Liver (tissue), 9 donors: Measurements from ENCODE around the gene TMEM238L. TPM values are rescaled to one million over a fixed set of nuclear protein-coding genes. Genes with fewer than 3 reads are reported as not detected.

ENCODE experiments used
- DNase-seq: peaks from one replicate; pipeline ENCODE4 v3.0.0-alpha.2; 2017; ENCODE audit warnings: low spot score
- H3K27ac ChIP-seq, 2 donors: one replicate each; pipeline ENCODE4 v1.7.0; 2013; ENCODE audit warnings: inconsistent platforms in 2 of 2, low read length in 2 of 2, control low read depth in 1 of 2, low read depth in 1 of 2, mild to moderate bottlenecking in 1 of 2
- H3K27me3 ChIP-seq, 4 donors: one replicate each; pipeline versions ENCODE4 v1.6.1 to v1.7.0; 2013; ENCODE audit warnings: low read length in 3 of 4, inconsistent platforms in 1 of 4, mild to moderate bottlenecking in 1 of 4, moderate library complexity in 1 of 4; ENCODE audit not compliant: control insufficient read depth in 4 of 4, insufficient read depth in 4 of 4
- H3K36me3 ChIP-seq, 4 donors: one replicate each; pipeline versions ENCODE4 v1.6.1 to v1.7.0; 2013; ENCODE audit warnings: low read length in 3 of 4, mild to moderate bottlenecking in 3 of 4, low read depth in 1 of 4, moderate library complexity in 1 of 4; ENCODE audit not compliant: control insufficient read depth in 4 of 4, insufficient read depth in 3 of 4
- H3K4me1 ChIP-seq, 4 donors: one replicate each; pipeline versions ENCODE4 v1.6.1 to v1.7.0; 2013; ENCODE audit warnings: low read length in 3 of 4, mild to moderate bottlenecking in 3 of 4, moderate library complexity in 1 of 4; ENCODE audit not compliant: control insufficient read depth in 4 of 4, insufficient read depth in 4 of 4
- H3K4me3 ChIP-seq, 3 donors: one replicate each; pipeline versions ENCODE4 v1.6.1 to v1.7.0; 2013; ENCODE audit warnings: low read length in 3 of 3, control low read depth in 1 of 3, low read depth in 1 of 3, mild to moderate bottlenecking in 1 of 3
- H3K9ac ChIP-seq, 2 donors: one replicate each; pipeline ENCODE4 v1.7.0; 2013; ENCODE audit warnings: low read length in 2 of 2, mild to moderate bottlenecking in 2 of 2, moderate library complexity in 2 of 2, control low read depth in 1 of 2, low read depth in 1 of 2
- H3K9me3 ChIP-seq, 4 donors: one replicate each; pipeline versions ENCODE4 v1.6.1 to v1.7.0; 2013; ENCODE audit warnings: low read length in 3 of 4; ENCODE audit not compliant: control insufficient read depth in 4 of 4
- ATF3 ChIP-seq: IDR thresholded peaks from 2 replicates; pipeline ENCODE4 v1.6.1; 2016; ENCODE audit warnings: antibody characterized with exemption
- CTCF ChIP-seq: fragments of 150-350 bp; IDR thresholded peaks from 2 replicates; pipeline ENCODE4 v1.5.1; 2017; ENCODE audit warnings: improper control_type of control experiment, low read depth, low read length; ENCODE audit not compliant: missing input control
- EGR1 ChIP-seq, 2 donors: IDR thresholded peaks; 2 replicates each; pipeline ENCODE4 v1.6.1; 2016 to 2018; ENCODE audit warnings: antibody characterized with exemption in 2 of 2, low read depth in 2 of 2
- FOXA1 ChIP-seq: IDR thresholded peaks from 2 replicates; pipeline ENCODE4 v1.6.1; 2016; ENCODE audit warnings: antibody characterized with exemption
- FOXA2 ChIP-seq: IDR thresholded peaks from 2 replicates; pipeline ENCODE4 v1.6.1; 2016; ENCODE audit warnings: antibody characterized with exemption
- GABPA ChIP-seq, 2 donors: IDR thresholded peaks in 1 of 2; conservative IDR thresholded peaks in 1 of 2; 2 replicates each; pipeline ENCODE4 v1.6.1; 2016; ENCODE audit warnings: antibody characterized with exemption in 2 of 2, mild to moderate bottlenecking in 1 of 2, moderate library complexity in 1 of 2
- HNF4A ChIP-seq, 2 donors: conservative IDR thresholded peaks; 2 replicates each; pipeline ENCODE4 v1.6.1; 2016; ENCODE audit warnings: antibody characterized with exemption in 2 of 2, mild to moderate bottlenecking in 2 of 2
- HNF4G ChIP-seq: IDR thresholded peaks from 2 replicates; pipeline ENCODE4 v1.6.1; 2016; ENCODE audit warnings: antibody characterized with exemption
- JUND ChIP-seq, 2 donors: IDR thresholded peaks; 2 replicates each; pipeline ENCODE4 v1.6.1; 2016; ENCODE audit warnings: antibody characterized with exemption in 2 of 2
- MAX ChIP-seq: IDR thresholded peaks from 2 replicates; pipeline ENCODE4 v1.6.1; 2016; ENCODE audit warnings: antibody characterized with exemption
- NR2F2 ChIP-seq: IDR thresholded peaks from 2 replicates; pipeline ENCODE4 v1.6.1; 2016; ENCODE audit warnings: antibody characterized with exemption
- RAD21 ChIP-seq, 2 donors: IDR thresholded peaks; 2 replicates each; pipeline ENCODE4 v1.6.1; 2016; ENCODE audit warnings: antibody characterized with exemption in 2 of 2, mild to moderate bottlenecking in 2 of 2
- RXRA ChIP-seq, 2 donors: IDR thresholded peaks; 2 replicates each; pipeline ENCODE4 v1.6.1; 2017 to 2018; ENCODE audit warnings: antibody characterized with exemption in 2 of 2, mild to moderate bottlenecking in 1 of 2
- SP1 ChIP-seq: IDR thresholded peaks from 2 replicates; pipeline ENCODE4 v1.6.1; 2018; ENCODE audit warnings: antibody characterized with exemption, mild to moderate bottlenecking
- TAF1 ChIP-seq: conservative IDR thresholded peaks from 2 replicates; pipeline ENCODE4 v1.6.1; 2016; ENCODE audit warnings: antibody characterized with exemption, mild to moderate bottlenecking
- YY1 ChIP-seq: IDR thresholded peaks from 2 replicates; pipeline ENCODE4 v1.6.1; 2016; ENCODE audit warnings: antibody characterized with exemption, mild to moderate bottlenecking
- ZBTB33 ChIP-seq: IDR thresholded peaks from 2 replicates; pipeline ENCODE4 v1.6.1; 2016; ENCODE audit warnings: antibody characterized with exemption
- WGBS: extraction: QIAGEN DNeasy Blood & Tissue Kit; methylation state at CpG from one replicate; pipeline ENCODE4 v1.1.7; 2013; 5-methylcytosine and 5-hydroxymethylcytosine counted together
- polyA plus RNA-seq, 2 donors: library from polyadenylated mRNA; stranded (reverse) in 1 of 2; unstranded in 1 of 2; fragments of 200-250 nt in 1 of 2; fragments of >200 nt in 1 of 2; fragmentation: Nextera tagmentation in 1 of 2; extraction: Ambion mirVana in 1 of 2; gene quantifications; one replicate each; pipeline versions ENCODE4 v1.2.1 to v1.2.3, GENCODE V29; 2013 to 2015
- total RNA-seq, 2 donors: library from RNA; depleted of rRNA; stranded (reverse); fragments of >200 nt; gene quantifications; one replicate each; pipeline ENCODE4 v1.2.3, GENCODE V29; 2014
- TF ChIP-seq, protein P1 (sequence below): IDR thresholded peaks from 2 replicates; pipeline ENCODE4 v1.6.1; 2016; ENCODE audit warnings: antibody characterized with exemption, mild to moderate bottlenecking
- donor health status: healthy.
- donor health status: healthy.
- donor health status: healthy.
- donor health status: healthy.
- donor health status: healthy.

Gene TMEM238L
- total and polyA plus RNA-seq, 4 donors = 0.85 to 4.2 (median 1.2) TPM; not detected in 1

DNA sequence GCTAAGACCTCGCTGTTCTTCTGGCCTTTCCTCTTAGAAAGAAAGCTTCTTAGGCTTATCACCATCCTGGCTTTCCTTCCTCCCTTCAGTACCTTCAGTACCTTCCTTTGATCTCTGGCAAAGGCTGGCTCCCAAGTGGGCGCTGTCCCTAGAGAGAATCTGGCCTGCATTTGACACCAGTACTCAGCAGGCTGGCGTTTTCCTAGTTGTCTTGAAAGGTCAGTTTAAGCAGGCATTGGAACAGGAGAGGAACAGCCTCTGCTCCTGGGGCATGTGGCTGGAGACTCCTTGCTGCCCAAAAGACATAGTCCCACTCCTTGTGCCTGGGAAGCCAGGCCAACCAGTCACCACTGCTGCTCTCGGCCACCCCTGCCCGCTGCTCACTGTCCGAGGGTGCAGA is 34.1 kb downstream of the TMEM238L start:
- H3K4me1 ChIP-seq = no peaks in the 10 kb centered on the region
- H3K4me3 ChIP-seq = no peak overlapping the region
- no peak overlapping the region for H3K27ac ChIP-seq
- no peaks in the 10 kb centered on the region for H3K27me3 ChIP-seq
- peaks cover 0 to 27% (median 18%) of the 10 kb centered on the region in 4 donors for H3K36me3 ChIP-seq
- TF ChIP-seq JUND (IDR thresholded peaks at IDR 0.05) = no peak
- no peak for TF ChIP-seq EGR1 (IDR thresholded peaks at IDR 0.05; ENCODE audit: low read depth in 2 of 2)
- no peak for TF ChIP-seq FOXA1
- TF ChIP-seq GABPA (IDR thresholded peaks at IDR 0.05 in 1 of 2, conservative IDR thresholded peaks at IDR 0.05 in 1 of 2) = no peak
- TF ChIP-seq NR2F2 = no peak
- no peak for TF ChIP-seq SP1
- TF ChIP-seq FOXA2 = no peak
- TF ChIP-seq, protein P1, sequence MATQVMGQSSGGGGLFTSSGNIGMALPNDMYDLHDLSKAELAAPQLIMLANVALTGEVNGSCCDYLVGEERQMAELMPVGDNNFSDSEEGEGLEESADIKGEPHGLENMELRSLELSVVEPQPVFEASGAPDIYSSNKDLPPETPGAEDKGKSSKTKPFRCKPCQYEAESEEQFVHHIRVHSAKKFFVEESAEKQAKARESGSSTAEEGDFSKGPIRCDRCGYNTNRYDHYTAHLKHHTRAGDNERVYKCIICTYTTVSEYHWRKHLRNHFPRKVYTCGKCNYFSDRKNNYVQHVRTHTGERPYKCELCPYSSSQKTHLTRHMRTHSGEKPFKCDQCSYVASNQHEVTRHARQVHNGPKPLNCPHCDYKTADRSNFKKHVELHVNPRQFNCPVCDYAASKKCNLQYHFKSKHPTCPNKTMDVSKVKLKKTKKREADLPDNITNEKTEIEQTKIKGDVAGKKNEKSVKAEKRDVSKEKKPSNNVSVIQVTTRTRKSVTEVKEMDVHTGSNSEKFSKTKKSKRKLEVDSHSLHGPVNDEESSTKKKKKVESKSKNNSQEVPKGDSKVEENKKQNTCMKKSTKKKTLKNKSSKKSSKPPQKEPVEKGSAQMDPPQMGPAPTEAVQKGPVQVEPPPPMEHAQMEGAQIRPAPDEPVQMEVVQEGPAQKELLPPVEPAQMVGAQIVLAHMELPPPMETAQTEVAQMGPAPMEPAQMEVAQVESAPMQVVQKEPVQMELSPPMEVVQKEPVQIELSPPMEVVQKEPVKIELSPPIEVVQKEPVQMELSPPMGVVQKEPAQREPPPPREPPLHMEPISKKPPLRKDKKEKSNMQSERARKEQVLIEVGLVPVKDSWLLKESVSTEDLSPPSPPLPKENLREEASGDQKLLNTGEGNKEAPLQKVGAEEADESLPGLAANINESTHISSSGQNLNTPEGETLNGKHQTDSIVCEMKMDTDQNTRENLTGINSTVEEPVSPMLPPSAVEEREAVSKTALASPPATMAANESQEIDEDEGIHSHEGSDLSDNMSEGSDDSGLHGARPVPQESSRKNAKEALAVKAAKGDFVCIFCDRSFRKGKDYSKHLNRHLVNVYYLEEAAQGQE = no peak
- no peak for TF ChIP-seq MAX
- TF ChIP-seq CTCF = no peak
- TF ChIP-seq ZBTB33 = no peak
- TF ChIP-seq RXRA (IDR thresholded peaks at IDR 0.05) = no peak
- no peak for TF ChIP-seq HNF4A (conservative IDR thresholded peaks at IDR 0.05)
- no peak for TF ChIP-seq HNF4G
- no peak for TF ChIP-seq ATF3
- no peak for TF ChIP-seq TAF1
- TF ChIP-seq YY1 = no peak
- no peak for TF ChIP-seq RAD21 (IDR thresholded peaks at IDR 0.05)
- H3K9me3 ChIP-seq = peaks cover 0 to 3% (median under 1%) of the 10 kb centered on the region in 4 donors
- 92% methylated on average over 6 of the region's 6 CpGs for WGBS
- no peak for DNase-seq
- no peak overlapping the region for H3K9ac ChIP-seq
